ENCODE data around the gene FGF11.

The FGF11 gene

DNA sequence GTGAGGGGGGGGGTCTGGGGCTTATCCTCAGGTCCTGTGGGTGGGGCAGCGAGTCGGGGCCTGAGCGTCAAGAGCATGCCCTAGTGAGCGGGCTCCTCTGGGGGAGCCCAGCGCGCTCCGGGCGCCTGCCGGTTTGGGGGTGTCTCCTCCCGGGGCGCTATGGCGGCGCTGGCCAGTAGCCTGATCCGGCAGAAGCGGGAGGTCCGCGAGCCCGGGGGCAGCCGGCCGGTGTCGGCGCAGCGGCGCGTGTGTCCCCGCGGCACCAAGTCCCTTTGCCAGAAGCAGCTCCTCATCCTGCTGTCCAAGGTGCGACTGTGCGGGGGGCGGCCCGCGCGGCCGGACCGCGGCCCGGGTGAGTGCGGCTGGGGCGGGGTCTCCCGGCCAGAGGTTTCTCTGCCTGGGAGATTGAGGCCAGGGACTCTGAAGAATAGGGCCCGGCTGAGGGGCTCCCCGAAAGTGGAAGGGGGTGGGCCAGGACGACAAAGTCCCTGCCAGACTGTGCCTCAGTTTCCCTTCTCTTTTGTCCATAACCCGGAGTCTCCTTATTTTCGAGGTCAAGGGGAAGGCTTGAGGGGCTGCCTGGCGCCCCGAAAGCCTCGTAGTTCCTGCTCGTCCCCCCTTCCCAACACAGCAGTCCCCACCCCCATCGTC lies at the start of gene FGF11:
FGF11 (plus strand) TSS at position 51 of the 651 bp plus-strand sequence; CDS start at position 160, 109 bp downstream.
- DNase-seq, result no peak

DNA sequence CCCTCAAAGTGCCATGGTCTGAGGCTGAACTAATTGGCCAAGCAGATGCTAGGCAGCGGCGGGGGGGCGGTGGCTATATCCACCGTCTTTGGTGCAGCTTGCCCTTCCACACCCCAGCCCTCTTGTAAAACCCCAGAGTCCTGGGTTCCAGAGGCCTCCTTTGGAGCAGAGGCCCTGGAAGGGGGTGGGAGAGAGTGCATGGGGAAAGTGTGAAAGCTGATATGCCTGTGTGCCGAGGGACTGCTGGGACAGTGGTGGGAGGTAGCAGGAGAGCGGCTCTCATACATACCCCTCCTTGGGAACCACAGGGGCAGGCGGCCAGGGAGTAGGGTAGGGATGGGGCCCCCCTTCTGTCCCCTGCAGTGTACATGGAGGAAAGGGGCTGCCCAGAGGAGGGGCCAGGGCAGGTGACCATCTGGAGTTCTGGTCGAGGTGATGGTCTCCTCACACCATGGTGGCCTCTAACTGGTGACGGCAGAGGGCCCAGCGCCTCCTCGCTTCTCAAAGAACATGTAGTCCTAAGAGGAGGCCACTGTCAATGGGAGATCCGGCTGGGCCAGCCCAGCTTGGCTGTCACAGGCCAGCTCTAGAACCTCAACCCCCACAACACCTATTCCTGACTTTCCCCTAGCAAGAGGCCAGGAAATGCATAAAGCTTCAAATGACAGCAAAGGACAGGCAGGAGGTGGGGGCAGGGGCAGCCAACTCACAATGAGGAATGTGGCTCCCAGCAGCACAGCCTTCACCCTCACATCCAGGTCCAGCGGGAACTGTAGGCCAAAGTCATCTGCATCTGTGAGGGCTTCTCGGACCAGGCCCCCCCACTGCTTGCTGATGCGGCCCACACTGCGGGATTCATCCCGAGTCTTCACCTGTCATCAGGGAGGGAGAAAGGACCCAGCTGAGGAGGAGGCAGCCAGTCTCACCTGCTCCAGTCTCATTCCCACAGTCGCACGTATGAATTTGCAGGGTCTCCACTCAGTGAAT lies 49.1 kb upstream of the FGF11 start:
- DNase-seq, result no peak

DNA sequence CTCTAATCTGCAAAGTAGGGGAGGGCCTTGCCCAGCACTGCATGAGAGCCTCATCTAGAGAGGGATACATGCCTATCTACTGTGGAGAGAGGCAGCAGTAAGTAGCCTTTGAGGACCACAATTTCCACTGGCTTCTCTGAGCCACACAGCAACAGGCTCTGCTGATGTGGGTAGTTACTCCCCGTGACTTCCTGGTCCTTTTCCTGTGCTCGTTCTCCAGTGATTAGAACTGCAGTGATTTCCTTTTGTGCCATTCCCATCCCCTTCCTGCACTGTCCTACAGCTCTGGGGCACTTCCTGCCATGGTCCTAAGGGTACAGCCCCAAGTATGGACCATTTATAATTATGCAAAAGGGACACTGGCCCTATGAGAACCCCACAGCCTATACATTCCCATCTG lies 48.0 kb upstream of the FGF11 start:
- no peak for DNase-seq

GRCh38 chr17:7392696-7393612 lies 46.4 kb upstream of the FGF11 start:
- DNase-seq, result no peak

DNA sequence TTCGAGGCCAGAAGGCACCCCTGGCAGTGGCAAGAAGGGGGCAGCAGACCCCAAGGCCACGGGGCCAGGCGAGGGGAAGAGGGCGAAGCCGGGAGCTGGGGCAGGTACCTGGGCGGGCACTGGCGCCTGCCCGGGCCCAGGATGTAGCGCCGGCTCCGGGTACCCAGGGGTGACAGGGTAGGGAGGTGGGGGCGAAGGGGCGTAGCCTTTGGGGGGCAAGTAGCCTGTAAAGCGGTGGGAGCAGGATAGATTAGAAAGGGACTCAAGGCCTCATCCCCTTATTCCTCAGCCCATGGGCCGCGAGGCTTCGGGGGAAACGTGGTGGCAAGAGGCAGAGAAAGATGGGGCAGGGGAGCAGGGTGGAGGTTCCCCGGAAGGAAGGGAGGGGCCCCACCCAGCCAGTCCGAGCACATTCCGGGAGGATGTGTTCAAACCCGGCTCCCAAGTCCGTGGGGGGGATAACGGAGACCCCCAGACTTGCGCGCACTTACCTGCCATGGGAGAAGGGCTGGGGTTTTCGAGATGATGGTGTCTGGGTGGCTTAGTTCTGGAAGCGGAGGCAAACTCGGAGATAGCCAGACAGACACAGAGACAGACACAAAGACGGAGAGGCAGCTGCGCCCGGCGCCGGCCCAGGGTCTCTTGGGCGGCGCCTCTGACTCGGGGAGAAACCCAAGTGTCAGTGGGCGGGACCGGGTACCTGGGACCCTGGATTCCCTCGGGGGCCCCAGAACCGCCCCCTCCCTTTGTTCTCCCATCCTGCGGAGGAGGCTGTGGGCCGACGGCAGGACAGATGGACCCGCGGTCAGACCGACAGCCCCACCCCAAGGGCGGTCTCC lies 45.5 kb upstream of the FGF11 start:
- DNase-seq, result peak; percentile 60

DNA sequence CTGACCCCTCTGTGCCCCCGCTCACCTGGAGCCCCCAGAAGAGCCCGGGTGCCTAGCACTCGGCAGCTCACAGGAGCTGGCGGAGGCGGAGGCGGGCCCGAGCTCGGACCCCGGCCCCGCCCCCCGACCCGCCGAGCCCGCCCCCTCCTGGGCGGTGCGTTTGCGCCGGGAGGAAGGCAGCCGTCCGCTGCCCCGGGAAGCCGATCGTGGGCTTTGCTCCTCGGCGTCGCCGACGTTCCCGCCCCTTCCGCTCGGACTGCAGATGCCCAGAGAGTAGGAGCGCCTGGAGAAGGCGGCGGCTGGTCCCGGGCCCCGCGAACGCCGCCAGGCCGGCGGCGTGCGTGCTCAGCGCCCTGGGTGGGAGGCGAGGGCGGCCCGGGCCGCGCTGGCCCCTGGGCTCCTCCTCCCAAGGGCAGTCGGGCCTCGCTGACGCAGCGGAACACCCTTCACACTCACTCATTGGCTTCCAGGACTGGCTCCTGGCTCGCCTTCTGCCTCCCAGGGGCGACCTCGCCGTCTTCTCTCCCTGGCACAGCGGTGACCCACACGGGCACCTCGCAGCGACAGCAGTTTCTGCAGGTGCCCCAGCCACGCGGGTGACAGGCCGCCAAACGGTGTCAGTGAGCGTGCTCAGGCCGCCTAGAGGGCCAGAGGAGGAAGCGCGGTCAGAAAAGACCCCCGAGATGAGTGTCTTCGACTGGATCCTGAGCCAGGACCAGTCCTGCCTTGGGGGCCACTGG lies 44.7 kb upstream of the FGF11 start, which contains the start of gene PLSCR3:
PLSCR3 (minus strand) TSS at position 74 of the 740 bp plus-strand sequence. CDS start 415 bp downstream, outside the sequence.
- peak; percentile 85 for DNase-seq

DNA sequence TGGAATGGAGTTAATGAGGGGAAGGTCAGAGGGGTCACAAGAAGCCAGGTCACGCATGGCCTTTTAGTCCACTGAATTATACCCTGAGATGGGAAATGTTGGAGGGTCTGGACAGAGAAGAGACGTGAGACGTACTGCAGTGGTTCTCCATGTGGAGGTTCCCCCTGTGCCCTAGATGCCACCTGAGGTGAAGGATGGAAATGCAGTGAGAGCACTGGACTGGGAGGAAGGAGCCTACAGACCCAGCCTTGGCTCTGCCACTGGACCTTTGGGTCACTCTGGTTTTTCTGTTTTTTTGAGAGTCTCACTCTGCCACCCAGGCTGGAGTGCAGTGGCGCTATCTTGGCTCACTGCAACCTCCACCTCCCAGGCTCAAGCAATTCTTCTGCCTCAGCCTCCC lies 43.2 kb upstream of the FGF11 start:
- DNase-seq, result no peak

DNA sequence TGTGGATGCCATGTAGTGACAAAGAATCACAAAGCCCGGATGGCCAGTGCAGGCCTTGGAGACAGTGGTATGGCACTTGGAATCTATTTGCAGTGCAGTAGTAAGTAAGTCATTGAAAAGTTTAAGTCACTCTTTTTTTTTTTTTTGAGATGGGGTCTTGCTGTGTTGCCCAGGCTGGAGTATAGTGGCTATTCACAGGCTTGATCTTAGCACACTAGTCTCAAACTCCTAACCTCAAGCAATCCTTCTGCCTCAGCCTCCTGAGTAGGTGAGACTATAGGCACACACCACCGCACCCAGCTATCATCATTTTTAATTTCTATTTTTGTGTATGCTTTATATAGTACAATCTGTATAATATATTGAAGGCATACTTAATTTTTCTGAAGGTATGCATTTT lies 40.7 kb upstream of the FGF11 start:
- no peak for DNase-seq

DNA sequence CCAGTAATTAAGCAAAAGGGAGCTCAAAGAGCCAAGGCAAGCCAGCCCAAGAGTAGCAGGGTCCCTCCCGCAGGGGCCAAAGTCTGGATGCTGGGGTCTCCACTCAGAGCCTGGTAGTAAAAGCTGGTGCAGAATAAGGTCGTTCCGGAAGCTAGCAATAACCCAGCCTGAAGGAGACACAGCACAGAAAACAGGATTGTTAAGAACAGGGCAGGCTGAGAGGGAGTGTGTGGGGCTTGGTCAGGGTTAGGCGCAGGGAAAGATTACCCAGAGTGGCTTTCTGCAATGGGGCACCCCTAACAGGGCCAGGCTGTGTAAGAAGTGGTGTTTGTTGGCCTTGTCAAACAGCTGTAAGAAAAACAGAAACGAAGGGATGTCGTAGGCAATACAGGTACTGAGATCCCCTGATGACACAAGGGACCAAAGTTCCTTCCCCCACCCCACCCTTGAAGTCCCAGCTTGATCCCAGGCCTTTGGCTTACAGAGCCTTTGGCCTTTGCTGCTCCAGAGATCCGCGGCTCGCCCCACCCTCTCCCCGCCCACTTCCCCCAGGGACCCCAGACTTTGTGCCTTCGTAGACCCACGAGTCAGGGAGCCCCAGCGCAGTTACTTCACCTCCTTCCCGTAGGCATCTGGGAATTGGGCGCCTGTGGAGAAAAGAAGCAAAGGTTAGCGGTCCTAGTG lies 36.1 kb upstream of the FGF11 start:
- DNase-seq, result no peak

- DNase-seq, result no peak
These were observed 35.7 kb upstream of the FGF11 start for GRCh38 chr17:7403727-7403976.

DNA sequence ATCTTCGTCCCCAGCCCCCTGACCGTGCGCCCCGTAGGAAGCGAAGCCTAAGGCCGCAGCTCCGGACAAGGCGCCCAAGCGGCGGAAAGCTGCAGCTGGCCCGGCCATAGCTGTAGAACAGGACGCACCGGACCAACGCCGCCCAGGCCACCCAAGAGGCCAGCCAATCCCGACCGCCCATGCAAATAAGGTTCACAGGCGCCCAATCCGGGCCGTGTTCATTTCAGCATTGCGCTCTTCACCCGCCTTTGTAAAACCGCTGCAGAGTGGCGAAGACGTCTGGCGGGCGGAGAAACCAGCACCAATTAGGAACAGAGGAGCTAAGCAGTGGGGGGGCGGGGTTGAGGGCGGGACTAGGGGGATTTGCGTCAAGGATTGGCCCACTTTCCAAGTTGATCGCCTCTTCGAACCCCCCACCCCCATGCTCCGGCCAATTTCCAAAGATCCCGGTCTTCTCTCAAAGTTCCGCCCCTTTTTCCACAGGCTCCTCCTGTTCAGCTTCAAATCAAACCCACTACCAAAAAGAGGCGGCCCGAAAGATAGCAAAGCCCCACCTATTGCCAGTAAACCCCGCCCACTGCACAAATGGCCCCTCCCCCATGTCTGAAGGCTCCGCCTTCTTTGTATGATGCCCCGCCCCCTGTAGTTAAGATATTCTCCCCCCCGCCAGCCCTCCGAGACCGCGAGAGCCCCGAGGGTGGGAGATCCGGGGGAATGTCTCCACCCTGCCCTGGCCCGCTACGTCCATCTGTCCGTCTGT lies 35.2 kb upstream of the FGF11 start, which contains the start of gene TMEM256:
TMEM256 (minus strand) TSS at position 121 of the 760 bp plus-strand sequence; CDS start at position 108, 13 bp downstream.
- DNase-seq, result peak; percentile 93

DNA sequence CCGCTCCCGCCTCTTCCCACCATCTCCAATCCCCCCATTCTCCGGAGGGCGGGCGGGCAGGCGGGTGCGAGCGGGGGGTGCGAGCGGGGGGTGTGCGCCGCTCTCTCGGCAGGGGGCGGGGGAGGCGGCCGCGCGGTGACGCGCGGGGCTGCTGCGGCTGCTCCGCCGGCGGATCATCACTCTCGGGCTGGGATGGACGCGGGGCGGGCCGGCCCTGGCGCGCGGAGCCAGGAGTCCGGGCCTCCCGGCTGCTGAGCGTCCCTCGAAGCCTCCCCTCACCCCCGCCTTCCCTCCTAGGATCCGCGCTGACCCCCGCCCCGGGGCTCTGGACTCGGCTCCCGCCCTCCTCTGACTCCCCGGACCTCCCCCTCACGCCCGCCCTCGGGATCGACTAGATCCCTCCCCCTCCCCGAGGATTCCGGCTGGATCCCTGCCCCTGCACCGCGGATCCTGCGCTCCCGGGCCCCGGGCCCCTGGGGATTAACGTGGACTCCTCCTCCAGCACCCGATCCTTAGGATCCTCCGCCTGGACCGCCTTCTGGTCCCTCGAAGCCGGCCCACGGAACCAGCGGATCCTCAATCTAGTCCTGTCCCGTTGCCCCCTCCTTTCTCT lies 34.5 kb upstream of the FGF11 start:
- peak; percentile 63 for DNase-seq

DNA sequence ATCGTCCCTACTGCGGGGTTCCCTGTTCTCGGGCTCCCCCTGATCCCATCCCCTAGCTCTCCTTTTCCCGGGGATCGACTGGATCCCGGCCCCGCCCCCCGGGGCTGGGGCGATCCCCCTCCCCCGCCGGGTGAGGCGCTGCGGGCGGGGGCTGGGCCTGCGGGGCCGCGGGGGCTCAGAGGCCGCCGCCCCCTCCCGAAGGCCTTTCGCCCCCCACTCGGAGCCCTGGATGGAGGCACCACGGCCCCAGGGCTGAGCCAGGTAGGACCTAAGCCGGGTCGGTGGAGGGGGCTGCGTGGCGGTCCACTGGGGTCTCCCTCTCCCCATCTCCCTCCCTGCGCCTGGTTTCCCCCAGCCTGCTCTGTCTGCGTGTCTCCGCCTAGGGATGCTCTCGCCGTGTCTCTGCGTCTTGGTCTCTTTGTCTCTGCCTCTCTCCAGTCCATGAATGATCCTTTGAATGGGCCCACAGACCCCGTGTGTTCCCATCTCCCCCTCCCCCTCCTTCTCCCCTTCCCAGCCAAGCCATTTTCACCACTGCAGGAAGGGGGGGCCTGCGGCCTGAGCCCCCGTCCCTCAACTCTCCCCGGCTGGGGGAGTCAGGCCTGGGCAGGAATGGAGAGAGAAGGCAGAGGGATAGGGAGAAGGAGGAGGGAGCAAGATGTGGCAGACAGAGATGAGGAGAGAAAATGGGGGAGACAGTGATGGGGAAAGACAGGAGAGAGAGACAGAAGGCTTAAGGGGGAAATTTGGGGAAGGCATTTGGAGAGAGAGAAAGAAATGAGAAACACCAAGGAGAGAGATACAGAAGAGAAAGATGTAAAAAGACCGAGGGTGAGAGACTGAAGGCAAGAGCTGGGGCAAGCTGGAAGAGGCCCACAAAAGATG lies 33.7 kb upstream of the FGF11 start:
- DNase-seq, result no peak

- DNase-seq, result no peak
These were observed 33.0 kb upstream of the FGF11 start for GRCh38 chr17:7406235-7406825.

- DNase-seq, result no peak
These were observed 32.2 kb upstream of the FGF11 start for GRCh38 chr17:7407082-7407481.

GRCh38 chr17:7407485-7408251 lies 31.6 kb upstream of the FGF11 start, which contains the start of gene NLGN2:
Gene NLGN2, plus strand, starts transcription at chr17:7407845. Its CDS starts 411 bp downstream, at chr17:7408256.
- DNase-seq, result no peak

GRCh38 chr17:7408252-7408727 lies 31.0 kb upstream of the FGF11 start:
- DNase-seq, result no peak

Measured in stimulated activated CD4-positive, alpha-beta T cell treated with anti-CD3 and anti-CD28 coated beads, Interleukin-12 subunit alpha, Interleukin-12 subunit beta, amount 100 ng/mL, for 4 hours (primary cell).